A673 (cell line): Measurements from ENCODE around the gene CNTN3.

Source experiments
- EZH2 ChIP-seq: fragments of 200-600 bp; sonication (generic); IDR thresholded peaks from 2 replicates; pipeline ENCODE4 v1.6.1; 2017; ENCODE audit warnings: borderline replicate concordance, low read depth, mild to moderate bottlenecking, mixed read lengths, antibody characterized with exemption, low read length; ENCODE audit not compliant: poor library complexity, severe bottlenecking
- TF ChIP-seq, protein P1 (sequence below): fragments of 300-800, 200-600 bp; sonication (generic); conservative IDR thresholded peaks from 2 replicates; pipeline ENCODE4 v1.5.1; 2017; ENCODE audit warnings: low read depth, mild to moderate bottlenecking, antibody characterized with exemption, low read length, moderate library complexity, mixed read lengths

DNA sequence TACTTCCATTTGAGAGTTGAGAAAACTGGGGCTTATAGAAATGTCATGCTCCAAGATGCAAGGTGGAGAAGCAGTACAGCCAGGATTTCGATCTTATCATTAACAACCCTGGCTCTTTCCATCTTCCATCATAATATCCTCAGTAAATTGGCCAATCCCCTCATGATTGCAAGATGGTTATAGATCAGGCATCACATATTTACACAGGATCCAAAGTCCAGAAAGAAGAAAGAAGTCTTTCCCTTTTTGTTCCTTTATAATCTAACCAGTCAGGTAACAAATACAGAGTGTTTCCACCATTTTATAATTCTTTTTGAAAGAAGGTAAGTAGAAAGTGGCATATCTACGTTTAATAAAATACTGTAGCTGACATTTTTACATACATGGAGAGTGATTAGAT, 29.7 kb downstream of the CNTN3 start:
- TF ChIP-seq, protein P1, sequence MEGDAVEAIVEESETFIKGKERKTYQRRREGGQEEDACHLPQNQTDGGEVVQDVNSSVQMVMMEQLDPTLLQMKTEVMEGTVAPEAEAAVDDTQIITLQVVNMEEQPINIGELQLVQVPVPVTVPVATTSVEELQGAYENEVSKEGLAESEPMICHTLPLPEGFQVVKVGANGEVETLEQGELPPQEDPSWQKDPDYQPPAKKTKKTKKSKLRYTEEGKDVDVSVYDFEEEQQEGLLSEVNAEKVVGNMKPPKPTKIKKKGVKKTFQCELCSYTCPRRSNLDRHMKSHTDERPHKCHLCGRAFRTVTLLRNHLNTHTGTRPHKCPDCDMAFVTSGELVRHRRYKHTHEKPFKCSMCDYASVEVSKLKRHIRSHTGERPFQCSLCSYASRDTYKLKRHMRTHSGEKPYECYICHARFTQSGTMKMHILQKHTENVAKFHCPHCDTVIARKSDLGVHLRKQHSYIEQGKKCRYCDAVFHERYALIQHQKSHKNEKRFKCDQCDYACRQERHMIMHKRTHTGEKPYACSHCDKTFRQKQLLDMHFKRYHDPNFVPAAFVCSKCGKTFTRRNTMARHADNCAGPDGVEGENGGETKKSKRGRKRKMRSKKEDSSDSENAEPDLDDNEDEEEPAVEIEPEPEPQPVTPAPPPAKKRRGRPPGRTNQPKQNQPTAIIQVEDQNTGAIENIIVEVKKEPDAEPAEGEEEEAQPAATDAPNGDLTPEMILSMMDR: no peak
- TF ChIP-seq EZH2: no peak
